Duodenal mucosa (tissue), 2 donors: ENCODE results near the gene BBX.

Source experiments
- H3K27ac ChIP-seq: one replicate; pipeline ENCODE4 v1.7.0; 2013; ENCODE audit warnings: low read depth, low read length
- H3K27me3 ChIP-seq, 2 donors: one replicate each; pipeline ENCODE4 v1.7.0; 2013; ENCODE audit warnings: low read length in 2 of 2, control low read depth in 1 of 2; ENCODE audit not compliant: insufficient read depth in 2 of 2, control insufficient read depth in 1 of 2
- H3K36me3 ChIP-seq, 2 donors: one replicate each; pipeline ENCODE4 v1.7.0; 2013; ENCODE audit warnings: low read length in 2 of 2, control low read depth in 1 of 2; ENCODE audit not compliant: insufficient read depth in 2 of 2, control insufficient read depth in 1 of 2
- H3K4me1 ChIP-seq, 2 donors: one replicate each; pipeline ENCODE4 v1.7.0; 2013; ENCODE audit warnings: low read length in 2 of 2, control low read depth in 1 of 2; ENCODE audit not compliant: insufficient read depth in 2 of 2, control insufficient read depth in 1 of 2
- H3K4me3 ChIP-seq, 2 donors: one replicate each; pipeline ENCODE4 v1.7.0; 2013; ENCODE audit warnings: low read length in 2 of 2, low read depth in 1 of 2
- H3K9ac ChIP-seq, 2 donors: one replicate each; pipeline ENCODE4 v1.7.0; 2013; ENCODE audit warnings: low read length in 2 of 2, low read depth in 1 of 2
- H3K9me3 ChIP-seq, 2 donors: one replicate each; pipeline ENCODE4 v1.7.0; 2013; ENCODE audit warnings: low read length in 2 of 2, control low read depth in 1 of 2; ENCODE audit not compliant: control insufficient read depth in 1 of 2

BBX gene

GRCh38 chr3:107641572-107642307, 119.0 kb downstream of the BBX start:
- H3K9me3 ChIP-seq: no peaks in the 10 kb centered on the region
- no peaks in the 10 kb centered on the region for H3K27me3 ChIP-seq
- no peaks in the 10 kb centered on the region for H3K4me1 ChIP-seq
- no peak overlapping the region for H3K27ac ChIP-seq
- no peak overlapping the region for H3K4me3 ChIP-seq
- no peak overlapping the region for H3K9ac ChIP-seq
- no peaks in the 10 kb centered on the region for H3K36me3 ChIP-seq

- Histone ChIP-seq H3K27ac (no peak overlapping the region), H3K36me3 (no peaks in the 10 kb centered on the region), H3K4me3 (no peak overlapping the region), H3K9ac (no peak overlapping the region), H3K9me3 (no peaks in the 10 kb centered on the region), H3K27me3 (no peaks in the 10 kb centered on the region), H3K4me1 (no peaks in the 10 kb centered on the region)
Observed at GRCh38 chr3:107643038-107643883, 120.5 kb downstream of the BBX start.

GRCh38 chr3:107644631-107645030, 121.9 kb downstream of the BBX start:
- H3K36me3 ChIP-seq: no peaks in the 10 kb centered on the region
- no peak overlapping the region for H3K27ac ChIP-seq
- H3K9ac ChIP-seq: no peak overlapping the region
- H3K9me3 ChIP-seq: no peaks in the 10 kb centered on the region
- H3K4me3 ChIP-seq: no peak overlapping the region
- H3K4me1 ChIP-seq: no peaks in the 10 kb centered on the region
- H3K27me3 ChIP-seq: no peaks in the 10 kb centered on the region

GRCh38 chr3:107650788-107651187, 128.0 kb downstream of the BBX start:
- H3K27me3 ChIP-seq: no peaks in the 10 kb centered on the region
- no peaks in the 10 kb centered on the region for H3K9me3 ChIP-seq
- H3K27ac ChIP-seq: no peak overlapping the region
- H3K4me3 ChIP-seq: no peak overlapping the region
- H3K36me3 ChIP-seq: no peaks in the 10 kb centered on the region
- H3K4me1 ChIP-seq: peaks cover 0 to 5% of the 10 kb centered on the region in 2 donors
- H3K9ac ChIP-seq: no peak overlapping the region

- Histone ChIP-seq H3K4me1 (peaks cover 0 to 5% of the 10 kb centered on the region in 2 donors), H3K27ac (no peak overlapping the region), H3K36me3 (no peaks in the 10 kb centered on the region), H3K9ac (no peak overlapping the region), H3K9me3 (no peaks in the 10 kb centered on the region), H3K4me3 (no peak overlapping the region), H3K27me3 (no peaks in the 10 kb centered on the region)
Observed at GRCh38 chr3:107651782-107652181, 129.0 kb downstream of the BBX start.

GRCh38 chr3:107654218-107654617, 131.5 kb downstream of the BBX start:
- no peak overlapping the region for H3K9ac ChIP-seq
- peaks cover 0 to 5% of the 10 kb centered on the region in 2 donors for H3K4me1 ChIP-seq
- H3K27me3 ChIP-seq: no peaks in the 10 kb centered on the region
- no peak overlapping the region for H3K4me3 ChIP-seq
- no peaks in the 10 kb centered on the region for H3K9me3 ChIP-seq
- no peak overlapping the region for H3K27ac ChIP-seq
- no peaks in the 10 kb centered on the region for H3K36me3 ChIP-seq

- Histone ChIP-seq H3K27me3 (no peaks in the 10 kb centered on the region), H3K36me3 (no peaks in the 10 kb centered on the region), H3K4me3 (no peak overlapping the region), H3K27ac (no peak overlapping the region), H3K4me1 (peaks cover 5% of the 10 kb centered on the region in 2 donors), H3K9ac (no peak overlapping the region), H3K9me3 (no peaks in the 10 kb centered on the region)
Observed at GRCh38 chr3:107657971-107658370, 135.2 kb downstream of the BBX start.

GRCh38 chr3:107660306-107660976, 137.7 kb downstream of the BBX start:
- Histone ChIP-seq H3K9ac (no peak overlapping the region), H3K27me3 (no peaks in the 10 kb centered on the region), H3K4me3 (no peak overlapping the region), H3K27ac (no peak overlapping the region), H3K9me3 (no peaks in the 10 kb centered on the region), H3K36me3 (no peaks in the 10 kb centered on the region), H3K4me1 (peaks cover 5% of the 10 kb centered on the region in 2 donors)

GRCh38 chr3:107661447-107662123, 138.8 kb downstream of the BBX start:
- Histone ChIP-seq H3K27ac (no peak overlapping the region), H3K9ac (no peak overlapping the region), H3K4me1 (peaks cover 5% of the 10 kb centered on the region in 2 donors), H3K27me3 (no peaks in the 10 kb centered on the region), H3K36me3 (no peaks in the 10 kb centered on the region), H3K4me3 (no peak overlapping the region), H3K9me3 (no peaks in the 10 kb centered on the region)
